Measurements from ENCODE around the gene LRRC27. TPM values are rescaled to one million over a fixed set of nuclear protein-coding genes. Genes with fewer than 3 reads are reported as not detected.
A peak's percentile ranks its signal among the peaks of the same experiment; 100 is the strongest.

The LRRC27 gene
- total and polyA plus RNA-seq, 2 donors (not counting 1 experiment from before 2014, with no cell fraction given): 23.6 to 25.6 TPM

DNA sequence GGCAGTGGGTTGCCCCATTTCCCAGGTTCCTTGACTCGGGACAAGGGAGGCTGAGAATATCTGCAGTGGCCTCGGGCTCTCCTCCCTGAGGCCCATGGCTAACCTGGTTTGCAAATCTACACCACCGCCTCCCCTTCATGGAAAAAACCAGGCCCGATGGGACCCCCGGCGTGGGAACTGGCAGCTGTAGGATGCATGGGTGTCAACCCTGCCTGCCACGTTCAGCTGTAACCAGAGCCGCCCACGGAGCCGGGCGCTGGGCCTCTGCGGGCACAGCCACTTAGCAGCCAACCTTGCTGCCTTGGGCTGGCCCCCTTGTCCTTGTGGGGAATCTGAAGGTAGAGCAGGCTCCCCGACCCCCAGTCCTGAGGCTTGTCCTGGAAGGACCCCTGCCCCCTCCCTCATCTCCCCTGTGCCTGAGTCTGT, 66.6 kb downstream of the LRRC27 start:
- Histone ChIP-seq H3K27me3 (replicated peaks in 1 of 4; ENCODE audit: control extremely low read depth in 1 of 4, control insufficient read depth in 3 of 4, insufficient read depth in 4 of 4, low read length in 3 of 4) (no peaks in the 10 kb centered on the region), H2AFZ (ENCODE audit: insufficient read depth, low read depth, low read length, poor library complexity, severe bottlenecking) (no peak overlapping the region), H3K9me3 (ENCODE audit: control extremely low read depth in 1 of 3, control insufficient read depth in 2 of 3, insufficient read depth in 1 of 3, low read length in 2 of 3) (no peaks in the 10 kb centered on the region), H3K4me2 (replicated peaks; ENCODE audit: low read depth, low read length, poor library complexity, severe bottlenecking) (peak overlapping the region; percentile 95), H3K4me1 (ENCODE audit: control insufficient read depth in 2 of 2, insufficient read depth in 2 of 2, low read length in 2 of 2) (peaks cover 71 to 74% of the 10 kb centered on the region in 2 donors), H3K9ac (ENCODE audit: low read length) (peak overlapping the region; percentile 73), H3K27ac (ENCODE audit: low read length in 2 of 2) (peak overlapping the region; percentile 81 to 88), H3K79me2 (ENCODE audit: control insufficient read depth, insufficient read depth, low read length) (peaks cover 39% of the 10 kb centered on the region), H4K20me1 (ENCODE audit: control insufficient read depth, insufficient read depth, low read length, poor library complexity, severe bottlenecking) (peaks cover 46% of the 10 kb centered on the region), H3K4me3 (ENCODE audit: control extremely low read depth in 1 of 5, extremely low read depth in 1 of 5, insufficient read depth in 1 of 5, low read depth in 2 of 5, low read length in 4 of 5) (no peak overlapping the region), H3K36me3 (replicated peaks in 1 of 2; ENCODE audit: control extremely low read depth in 1 of 2, control insufficient read depth in 1 of 2, extremely low read depth in 1 of 2, insufficient read depth in 2 of 2, low read length in 1 of 2) (no peaks in the 10 kb centered on the region)
- no peak overlapping the region for H3K27ac Mint-ChIP-seq
- ChIA-PET POLR2A (interaction anchor here (1.3 to 2.2 kb wide), 2 partner anchors 10 to 23 kb away, joined by 4 to 29 read pairs; no protein-coding TSS in a partner anchor), CTCF (interaction anchor here (0.8 to 2.1 kb wide), 5 partner anchors 20 to 48 kb away, joined by 3 to 10 read pairs (median 6); no protein-coding TSS in a partner anchor)
- intact Hi-C loops (cut with micrococcal nuclease): loop anchor here (5.0 kb wide), 2 partner anchors 174 to 239 kb away; no protein-coding TSS in a partner anchor
- peaks cover 67% of the 10 kb centered on the region for H3K4me1 Mint-ChIP-seq
- H3K9me3 Mint-ChIP-seq (ENCODE audit: insufficient read depth): no peaks in the 10 kb centered on the region
- H3K27me3 Mint-ChIP-seq: no peaks in the 10 kb centered on the region
- no peak for DNase-seq
- TF ChIP-seq, protein P1, sequence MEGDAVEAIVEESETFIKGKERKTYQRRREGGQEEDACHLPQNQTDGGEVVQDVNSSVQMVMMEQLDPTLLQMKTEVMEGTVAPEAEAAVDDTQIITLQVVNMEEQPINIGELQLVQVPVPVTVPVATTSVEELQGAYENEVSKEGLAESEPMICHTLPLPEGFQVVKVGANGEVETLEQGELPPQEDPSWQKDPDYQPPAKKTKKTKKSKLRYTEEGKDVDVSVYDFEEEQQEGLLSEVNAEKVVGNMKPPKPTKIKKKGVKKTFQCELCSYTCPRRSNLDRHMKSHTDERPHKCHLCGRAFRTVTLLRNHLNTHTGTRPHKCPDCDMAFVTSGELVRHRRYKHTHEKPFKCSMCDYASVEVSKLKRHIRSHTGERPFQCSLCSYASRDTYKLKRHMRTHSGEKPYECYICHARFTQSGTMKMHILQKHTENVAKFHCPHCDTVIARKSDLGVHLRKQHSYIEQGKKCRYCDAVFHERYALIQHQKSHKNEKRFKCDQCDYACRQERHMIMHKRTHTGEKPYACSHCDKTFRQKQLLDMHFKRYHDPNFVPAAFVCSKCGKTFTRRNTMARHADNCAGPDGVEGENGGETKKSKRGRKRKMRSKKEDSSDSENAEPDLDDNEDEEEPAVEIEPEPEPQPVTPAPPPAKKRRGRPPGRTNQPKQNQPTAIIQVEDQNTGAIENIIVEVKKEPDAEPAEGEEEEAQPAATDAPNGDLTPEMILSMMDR (IDR thresholded peaks at IDR 0.05): no peak
- no peak for TF ChIP-seq EZH2 (IDR thresholded peaks at IDR 0.05; ENCODE audit: borderline replicate concordance, insufficient read depth, low read depth, low read length, poor library complexity, severe bottlenecking)
- 74% methylated on average over 12 of the region's 13 CpGs for WGBS (ENCODE audit: insufficient coverage)
- H3K4me3 Mint-ChIP-seq: peak overlapping the region; percentile 95
- ATAC-seq (ENCODE audit: low read depth): no peak
